HepG2 (cell line): ENCODE results near the gene NXPE3.

Experiments
- E2F5 ChIP-seq: sonication (generic); formaldehyde crosslinking; conservative IDR thresholded peaks from 2 replicates; pipeline ENCODE4 v1.4.0; 2020; ENCODE audit warnings: missing genetic modification reagents
- EZH2 ChIP-seq: conservative IDR thresholded peaks from 2 replicates; pipeline ENCODE4 v1.6.1; 2012; ENCODE audit warnings: mild to moderate bottlenecking, low read depth, low read length, moderate library complexity
- HDAC1 ChIP-seq: sonication (generic); formaldehyde crosslinking; IDR thresholded peaks from 2 replicates; pipeline ENCODE4 v1.5.1; 2020; ENCODE audit warnings: mild to moderate bottlenecking, missing genetic modification reagents
- HNF4A ChIP-seq: sonication (generic); formaldehyde crosslinking; IDR thresholded peaks from 2 replicates; pipeline ENCODE4 v1.4.0; 2020; ENCODE audit warnings: missing genetic modification reagents
- PTBP1 ChIP-seq: fragments of 200-400 bp; formaldehyde crosslinking; IDR thresholded peaks from 2 replicates; pipeline ENCODE4 v1.6.1; 2018; ENCODE audit warnings: low read length, low read depth; ENCODE audit not compliant: poor library complexity, severe bottlenecking
- RFXAP ChIP-seq: sonication (generic); formaldehyde crosslinking; IDR thresholded peaks from 2 replicates; pipeline ENCODE4 v1.4.0; 2020; ENCODE audit warnings: missing genetic modification reagents, borderline replicate concordance
- ZNF343 ChIP-seq: sonication (generic); formaldehyde crosslinking; IDR thresholded peaks from 2 replicates; pipeline ENCODE4 v1.4.0; 2020; ENCODE audit warnings: mild to moderate bottlenecking, missing genetic modification reagents
- ZNF496 ChIP-seq: sonication (generic); formaldehyde crosslinking; IDR thresholded peaks from 2 replicates; pipeline ENCODE4 v1.8.1; 2023; ENCODE audit warnings: mild to moderate bottlenecking, moderate library complexity, missing genetic modification reagents; ENCODE audit not compliant: insufficient replicate concordance

- TF ChIP-seq PTBP1: no peak
- no peak for TF ChIP-seq ZNF496 (CRISPR knock-in tag)
- TF ChIP-seq RFXAP (CRISPR knock-in tag): no peak
- no peak for TF ChIP-seq EZH2
- TF ChIP-seq HDAC1 (CRISPR knock-in tag): no peak
- no peak for TF ChIP-seq HNF4A (CRISPR knock-in tag)
- no peak for TF ChIP-seq E2F5 (CRISPR knock-in tag)
- TF ChIP-seq ZNF343: no peak
Observed at GRCh38 chr3:101861789-101862415, 82.9 kb downstream of the NXPE3 start.
